ENCODE measurements around the gene MNX1. TPM values are rescaled to one million over a fixed set of nuclear protein-coding genes. Genes with fewer than 3 reads are reported as not detected.

Gene MNX1
- total and polyA plus RNA-seq, 9 of the 15 experiments (the other 6 are each of a cell fraction or from before 2014, with no cell fraction given) = 0.15 to 8.0 (median 1.4) TPM

DNA sequence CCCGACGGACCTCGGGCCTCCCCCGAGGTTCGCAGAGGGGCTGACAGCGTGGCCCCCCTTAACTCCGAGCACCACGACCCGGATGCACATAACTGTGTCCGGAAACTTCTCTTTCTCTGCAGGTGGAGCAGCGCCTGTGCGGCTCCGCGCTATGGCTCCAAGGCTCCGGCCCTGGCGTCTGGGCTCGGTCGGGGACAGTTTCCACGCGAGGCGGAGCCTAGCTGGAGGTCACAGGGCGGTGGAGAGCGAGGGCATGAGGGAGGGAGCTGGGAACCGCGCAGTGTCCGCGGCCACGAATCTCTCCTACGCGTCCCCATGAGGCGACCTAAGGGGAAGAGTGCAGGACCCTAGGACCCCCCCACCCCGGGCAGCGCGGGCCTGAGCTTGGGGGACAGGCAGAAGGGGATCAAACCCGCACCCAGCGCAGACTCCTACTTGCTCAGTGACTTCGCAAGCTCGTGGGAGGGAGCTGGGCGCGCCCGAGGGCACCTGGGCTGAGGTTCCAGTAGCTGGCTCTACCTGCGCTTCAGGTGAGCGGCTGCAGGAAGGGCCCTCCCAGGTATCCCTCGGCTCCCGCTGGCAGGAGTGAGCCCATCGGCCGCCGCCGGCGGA, 8.6 kb upstream of the MNX1 start:
- WGBS (ENCODE audit: insufficient coverage, low coverage, missing lambda C conversion rate) = 14% methylated on average over 49 of the region's 50 CpGs
- intact Hi-C loops (cut with micrococcal nuclease) = no loop called here
- DNase-seq (ENCODE audit: extremely low read depth in 1 of 4, low spot score in 3 of 4) (no peak), ATAC-seq (no peak), FAIRE-seq (no peak)
- Histone ChIP-seq H3K27me3 (ENCODE audit: control insufficient read depth in 2 of 2, insufficient read depth in 2 of 2, low read length in 2 of 2) (peaks cover 80 to 95% of the 10 kb centered on the region in 2 experiments), H3K9me3 (replicated peaks; ENCODE audit: control insufficient read depth, insufficient read depth, low read depth, low read length) (no peaks in the 10 kb centered on the region), H4K20me1 (replicated peaks; ENCODE audit: control insufficient read depth, insufficient read depth, low read length) (0 out of 2 replicates have a peak, but pooled peaks cover 5% of the 10 kb centered on the region), H3K9me1 (ENCODE audit: control insufficient read depth, insufficient read depth, low read length) (no peaks in the 10 kb centered on the region), H2AFZ (ENCODE audit: low read depth, low read length) (no peak overlapping the region), H3K79me2 (ENCODE audit: control insufficient read depth, insufficient read depth, low read length) (no peaks in the 10 kb centered on the region), H3K9ac (ENCODE audit: insufficient read depth in 1 of 2, low read depth in 2 of 2, low read length in 2 of 2) (no peak overlapping the region), H3K36me3 (ENCODE audit: control insufficient read depth, insufficient read depth, low read length) (no peaks in the 10 kb centered on the region), H3K4me3 (no peak overlapping the region), H3K4me2 (ENCODE audit: insufficient read depth, low read length) (no peak overlapping the region), H3K4me1 (replicated peaks in 1 of 2; ENCODE audit: control insufficient read depth in 2 of 2, insufficient read depth in 2 of 2, low read length in 2 of 2) (peaks cover 0 to 36% of the 10 kb centered on the region in 2 experiments; a peak in 3 of 5 replicates), H3K27ac (ENCODE audit: extremely low read depth, low read depth, low read length) (no peak overlapping the region)
- in situ Hi-C loops (cut with MboI) = no loop called here
- ChIA-PET CTCF (ENCODE audit: low intra/inter-chr PET ratio) (no interaction called here), POLR2A (interaction anchor here (0.5 to 2.4 kb wide), 5 partner anchors 8 to 367 kb away, joined by 3 to 11 read pairs (median 3); partner anchors contain the start of gene MNX1)
- TF ChIP-seq SETDB1 (IDR thresholded peaks at IDR 0.05; ENCODE audit: low read length) (no peak), NR2C2 (CRISPR knock-in tag; IDR thresholded peaks at IDR 0.05) (no peak), NR2C2 (tag; IDR thresholded peaks at IDR 0.05) (0 out of 2 replicates have a peak, but pooled peaks have one; percentile 23)
- TF ChIP-seq, protein P1, sequence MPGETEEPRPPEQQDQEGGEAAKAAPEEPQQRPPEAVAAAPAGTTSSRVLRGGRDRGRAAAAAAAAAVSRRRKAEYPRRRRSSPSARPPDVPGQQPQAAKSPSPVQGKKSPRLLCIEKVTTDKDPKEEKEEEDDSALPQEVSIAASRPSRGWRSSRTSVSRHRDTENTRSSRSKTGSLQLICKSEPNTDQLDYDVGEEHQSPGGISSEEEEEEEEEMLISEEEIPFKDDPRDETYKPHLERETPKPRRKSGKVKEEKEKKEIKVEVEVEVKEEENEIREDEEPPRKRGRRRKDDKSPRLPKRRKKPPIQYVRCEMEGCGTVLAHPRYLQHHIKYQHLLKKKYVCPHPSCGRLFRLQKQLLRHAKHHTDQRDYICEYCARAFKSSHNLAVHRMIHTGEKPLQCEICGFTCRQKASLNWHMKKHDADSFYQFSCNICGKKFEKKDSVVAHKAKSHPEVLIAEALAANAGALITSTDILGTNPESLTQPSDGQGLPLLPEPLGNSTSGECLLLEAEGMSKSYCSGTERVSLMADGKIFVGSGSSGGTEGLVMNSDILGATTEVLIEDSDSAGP (CRISPR knock-in tag; IDR thresholded peaks at IDR 0.05) = 0 out of 2 replicates have a peak, but pooled peaks have one; percentile 25
- TF ChIP-seq, protein P2, sequence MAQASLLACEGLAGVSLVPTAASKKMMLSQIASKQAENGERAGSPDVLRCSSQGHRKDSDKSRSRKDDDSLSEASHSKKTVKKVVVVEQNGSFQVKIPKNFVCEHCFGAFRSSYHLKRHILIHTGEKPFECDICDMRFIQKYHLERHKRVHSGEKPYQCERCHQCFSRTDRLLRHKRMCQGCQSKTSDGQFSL (CRISPR knock-in tag; IDR thresholded peaks at IDR 0.05) = peak; percentile 66; the same call in 1 of the 2 replicates
- TF ChIP-seq, protein P2 (tag; IDR thresholded peaks at IDR 0.05) = no peak
- BruUV-seq (replicated peaks) = no TSS peak
